HAP-1 (cell line): Measurements from ENCODE around the gene LILRA5.
"Not testable (repeated sequence)": the region's sequence is repeated elsewhere in the genome, so short reads cannot be mapped to it uniquely, and the experiment has no call there.

Experiments used
- DNase-seq, 2 experiments: peaks; one replicate each; pipeline ENCODE4 v3.0.0-alpha.2; 2016 to 2020; ENCODE audit warnings: low spot score in 2 of 2
- H3K27me3 ChIP-seq: fragments of 250-450 bp; sonication (Bioruptor Pico); 2 replicates; pipeline ENCODE4 v1.5.1; 2020; ENCODE audit warnings: low read depth, mild to moderate bottlenecking, moderate library complexity
- H3K36me3 ChIP-seq: fragments of 250-450 bp; sonication (Bioruptor Pico); replicated peaks from 2 replicates; pipeline ENCODE4 v1.5.1; 2020; ENCODE audit warnings: mild to moderate bottlenecking
- H3K4me1 ChIP-seq: fragments of 250-450 bp; sonication (Bioruptor Pico); 2 replicates; pipeline ENCODE4 v1.5.1; 2020; ENCODE audit warnings: mild to moderate bottlenecking
- H3K4me3 ChIP-seq: fragments of 250-450 bp; sonication (Bioruptor Pico); 2 replicates; pipeline ENCODE4 v1.5.1; 2020; ENCODE audit warnings: mild to moderate bottlenecking, moderate library complexity
- H3K9me3 ChIP-seq: fragments of 250-450 bp; sonication (Bioruptor Pico); 2 replicates; pipeline ENCODE4 v1.5.1; 2020; ENCODE audit warnings: mild to moderate bottlenecking, moderate library complexity
- in situ Hi-C: fragments of 300-500 bp; cut with MboI; formaldehyde crosslinking; loops from 3 replicates; pipeline ENCODE4 v1.14.3; 2020; ENCODE audit warnings: low sequenced_read_pairs, inconsistent platforms, mixed read lengths

The LILRA5 gene

GRCh38 chr19:54281729-54282075 lies 31.3 kb downstream of the LILRA5 start:
- H3K4me1 ChIP-seq, H3K4me3 ChIP-seq, H3K27me3 ChIP-seq, H3K36me3 ChIP-seq, DNase-seq, in situ Hi-C loops, H3K9me3 ChIP-seq: not testable (repeated sequence)

GRCh38 chr19:54281007-54281728 lies 31.8 kb downstream of the LILRA5 start, which contains the start of gene LILRB2:
Gene LILRB2 (minus strand): TSS chr19:54281110. CDS start chr19:54280496, 614 bp downstream.
- peaks cover 6% of the 10 kb centered on the region; the same call in 1 of the 2 replicates for H3K27me3 ChIP-seq
- in situ Hi-C loops, result no loop called here
- no peaks in the 10 kb centered on the region for H3K9me3 ChIP-seq
- no peak for DNase-seq
- H3K4me1 ChIP-seq, result no peaks in the 10 kb centered on the region
- H3K36me3 ChIP-seq, result no peaks in the 10 kb centered on the region
- no peak within 1 kb of the TSS for H3K4me3 ChIP-seq

DNA sequence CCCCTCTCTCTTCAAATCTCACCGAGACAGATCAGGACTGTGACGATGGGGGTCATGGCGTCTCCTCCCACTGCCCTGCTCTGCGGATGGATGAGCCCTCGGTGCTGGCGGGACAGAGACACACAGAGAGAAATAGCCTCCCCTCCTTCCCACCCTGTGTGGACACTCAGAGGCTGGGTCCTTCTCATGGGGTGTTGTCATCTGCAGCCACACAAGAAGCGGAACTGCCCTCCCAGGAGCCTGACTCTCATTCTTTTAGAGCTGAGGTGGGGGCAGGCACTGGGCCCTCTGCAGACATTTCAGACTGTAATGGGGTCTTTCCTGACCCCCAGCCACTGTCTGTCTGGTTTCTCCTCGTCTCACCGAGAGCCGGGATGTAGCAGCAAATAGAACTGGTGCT lies 32.5 kb downstream of the LILRA5 start:
- in situ Hi-C loops, H3K4me1 ChIP-seq, H3K27me3 ChIP-seq, H3K4me3 ChIP-seq, H3K9me3 ChIP-seq, H3K36me3 ChIP-seq, DNase-seq: not testable (repeated sequence)

DNA sequence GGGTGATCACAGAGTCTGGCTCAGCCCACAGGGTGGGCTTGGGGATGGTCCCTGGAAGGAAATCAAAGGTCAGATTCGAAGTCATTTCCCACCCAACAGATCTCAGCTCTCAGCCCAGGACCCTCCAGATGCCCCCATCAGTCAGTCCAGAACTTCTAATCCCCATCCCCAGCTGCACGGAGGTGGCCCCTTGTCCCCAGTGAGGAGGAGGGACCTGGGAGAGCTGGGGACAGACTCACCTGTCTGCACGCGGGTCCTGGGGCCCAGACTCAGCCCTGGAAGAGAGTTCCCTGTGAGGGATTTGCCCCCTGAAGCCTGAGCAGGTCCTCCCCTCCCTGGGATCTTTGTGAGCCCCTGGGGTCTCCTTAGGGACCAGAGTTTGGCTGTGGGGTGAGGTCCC lies 32.9 kb downstream of the LILRA5 start:
- in situ Hi-C loops, H3K4me1 ChIP-seq, H3K27me3 ChIP-seq, DNase-seq, H3K9me3 ChIP-seq, H3K4me3 ChIP-seq, H3K36me3 ChIP-seq: not testable (repeated sequence)

DNA sequence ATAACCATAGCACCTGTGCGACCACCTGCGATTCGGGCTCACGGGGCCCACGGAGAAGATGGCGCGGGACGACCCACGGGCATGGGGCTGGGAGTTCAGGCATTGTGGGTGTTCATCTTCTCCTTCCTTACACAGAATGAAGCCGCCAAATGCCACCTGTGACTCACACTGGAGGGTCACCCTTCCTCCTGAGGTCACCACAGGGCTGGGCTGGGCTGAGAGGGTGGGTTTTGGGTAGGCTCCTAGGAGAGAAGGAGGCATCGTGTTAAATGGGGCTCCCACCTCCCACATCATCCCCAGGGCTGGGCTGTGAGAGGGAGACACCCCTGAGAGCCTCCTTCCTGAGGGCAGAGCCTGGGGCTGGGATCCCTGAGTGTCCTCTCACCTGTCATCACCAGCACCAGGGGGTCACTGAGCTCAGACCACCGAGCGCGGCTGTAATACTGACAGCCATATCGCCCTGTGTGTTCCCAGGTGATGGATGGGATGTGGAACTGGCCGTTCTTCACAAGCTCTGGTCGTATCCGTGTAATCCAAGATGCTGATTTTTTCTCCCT lies 33.5 kb downstream of the LILRA5 start:
- no peak overlapping the region for H3K4me3 ChIP-seq
- in situ Hi-C loops, result no loop called here
- DNase-seq, result no peak
- no peaks in the 10 kb centered on the region for H3K36me3 ChIP-seq
- peaks cover 6% of the 10 kb centered on the region; the same call in 1 of the 2 replicates for H3K27me3 ChIP-seq
- no peaks in the 10 kb centered on the region for H3K4me1 ChIP-seq
- no peaks in the 10 kb centered on the region for H3K9me3 ChIP-seq

DNA sequence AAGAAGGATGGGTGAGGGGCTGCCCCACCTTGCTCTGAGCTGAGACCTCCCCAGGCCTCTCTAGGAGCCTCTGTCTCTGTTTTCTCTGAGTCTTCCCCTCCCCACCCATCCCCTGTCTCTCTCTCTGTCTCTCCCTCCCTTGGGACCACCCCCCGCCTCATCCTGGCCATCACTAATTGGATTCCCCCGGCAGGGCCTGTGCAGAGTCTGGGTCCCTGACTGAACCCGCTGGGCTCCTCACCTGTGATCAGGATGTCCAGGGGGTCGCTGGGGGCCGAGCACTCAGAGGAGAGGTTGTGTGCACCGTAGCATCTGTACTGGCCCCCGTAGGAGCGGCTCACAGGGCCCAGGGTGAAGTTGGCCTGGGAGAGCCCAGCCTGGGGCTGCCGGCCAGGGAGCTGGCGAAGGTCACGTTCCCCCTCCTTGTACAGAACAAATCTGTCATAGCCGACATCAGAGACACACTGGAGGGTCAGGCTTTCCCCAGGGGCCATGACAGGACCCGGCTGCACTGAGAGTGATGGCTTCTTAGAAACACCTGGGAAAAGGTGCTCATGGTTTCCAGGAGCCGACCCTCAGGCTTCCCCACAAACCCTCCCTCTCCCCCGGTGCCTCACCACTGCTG lies 34.3 kb downstream of the LILRA5 start:
- in situ Hi-C loops, H3K9me3 ChIP-seq, H3K4me1 ChIP-seq, DNase-seq, H3K27me3 ChIP-seq, H3K36me3 ChIP-seq, H3K4me3 ChIP-seq: not testable (repeated sequence)

DNA sequence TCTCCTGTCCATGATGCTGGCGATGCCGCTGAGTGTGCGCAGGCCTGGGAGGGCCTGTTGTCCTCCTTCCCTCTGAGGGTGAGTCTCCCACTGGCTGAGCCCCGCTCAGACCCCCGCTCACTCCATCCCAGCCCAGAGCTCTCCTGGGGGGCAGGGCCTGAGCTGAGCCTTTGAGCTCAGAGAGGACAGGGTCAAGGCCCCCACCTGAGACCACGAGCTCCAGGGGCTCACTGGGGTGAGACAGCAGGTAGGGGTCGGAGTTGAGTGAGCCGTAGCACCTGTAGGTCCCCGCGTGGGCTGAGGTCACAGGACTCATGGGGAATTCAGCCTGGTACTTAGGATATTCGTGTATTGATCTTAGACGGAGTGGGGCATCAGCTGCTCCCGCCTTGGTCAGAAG lies 34.9 kb downstream of the LILRA5 start:
- DNase-seq, in situ Hi-C loops, H3K36me3 ChIP-seq, H3K9me3 ChIP-seq, H3K4me1 ChIP-seq, H3K4me3 ChIP-seq, H3K27me3 ChIP-seq: not testable (repeated sequence)

DNA sequence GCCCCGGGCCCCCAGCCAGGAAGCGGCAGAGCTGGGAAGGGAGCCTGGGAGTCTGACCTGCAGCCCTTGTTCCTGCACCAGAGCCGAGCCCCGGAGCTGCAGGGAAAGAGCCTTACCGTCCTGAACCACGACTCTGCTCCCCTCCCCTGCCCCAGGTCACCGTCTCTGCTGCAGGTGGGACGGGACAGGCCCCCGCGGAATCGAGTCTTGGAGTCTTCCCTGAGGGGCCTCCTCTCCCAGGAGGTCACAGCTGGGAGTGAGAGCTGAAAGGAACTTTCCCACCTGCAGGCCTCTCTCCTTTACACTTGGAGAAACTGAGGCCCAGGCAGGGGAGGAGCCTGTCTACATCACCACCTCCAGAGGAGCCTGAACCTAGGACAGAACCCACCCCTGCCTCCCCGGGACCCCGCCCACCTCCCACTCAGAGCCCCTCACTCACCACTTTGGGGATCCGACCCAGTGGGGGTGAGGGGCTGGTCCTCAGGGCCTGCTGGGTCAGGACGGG lies 35.8 kb downstream of the LILRA5 start:
- H3K4me1 ChIP-seq, H3K9me3 ChIP-seq, H3K36me3 ChIP-seq, H3K4me3 ChIP-seq, H3K27me3 ChIP-seq, DNase-seq, in situ Hi-C loops: not testable (repeated sequence)

DNA sequence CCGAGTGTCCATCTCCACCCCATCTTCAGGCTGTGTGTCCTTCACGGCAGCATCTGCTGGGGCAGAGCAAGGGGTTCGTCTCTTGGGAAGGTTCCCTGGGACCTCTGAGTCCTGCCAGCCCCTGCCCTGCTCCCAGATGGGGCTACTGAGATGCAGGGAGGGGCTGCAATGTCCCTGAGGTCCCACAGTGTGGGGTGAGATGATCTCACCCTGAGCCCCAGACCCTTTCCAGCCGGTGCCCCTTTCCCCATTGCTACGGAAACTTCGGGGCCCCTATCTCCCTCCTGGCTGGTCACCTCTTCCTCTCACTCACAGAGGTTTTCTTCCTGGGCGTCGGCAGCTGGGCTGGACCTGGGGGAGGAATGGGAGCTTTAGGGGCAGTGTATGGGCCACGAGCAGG lies 37.0 kb downstream of the LILRA5 start:
- Histone ChIP-seq H3K9me3 (no peaks in the 10 kb centered on the region), H3K4me1 (no peaks in the 10 kb centered on the region), H3K36me3 (no peaks in the 10 kb centered on the region), H3K27me3 (peaks cover 6% of the 10 kb centered on the region; the same call in 1 of the 2 replicates), H3K4me3 (no peak overlapping the region)
- DNase-seq, result no peak
- in situ Hi-C loops, result no loop called here

DNA sequence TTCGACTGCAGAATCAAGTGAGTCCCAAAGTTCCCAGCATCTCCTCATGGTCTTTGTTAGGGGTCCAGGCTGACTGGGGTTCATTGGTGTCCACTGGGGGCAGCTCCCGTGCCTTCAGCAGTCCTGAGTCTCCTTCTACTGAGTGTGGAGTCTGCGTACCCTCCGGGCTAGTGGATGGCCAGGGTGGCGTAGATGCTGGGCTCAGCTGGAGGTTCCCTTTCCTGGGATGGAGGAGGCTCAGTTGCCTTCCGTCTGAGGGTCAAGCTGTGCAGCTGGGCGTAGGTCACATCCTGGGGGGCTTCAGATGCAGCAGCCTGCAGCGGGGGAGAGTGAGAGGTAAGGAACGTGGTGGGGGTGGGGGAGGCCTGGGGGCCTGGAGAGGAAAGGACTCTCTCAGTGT lies 38.5 kb downstream of the LILRA5 start:
- in situ Hi-C loops, H3K4me3 ChIP-seq, DNase-seq, H3K36me3 ChIP-seq, H3K27me3 ChIP-seq, H3K9me3 ChIP-seq, H3K4me1 ChIP-seq: not testable (repeated sequence)

DNA sequence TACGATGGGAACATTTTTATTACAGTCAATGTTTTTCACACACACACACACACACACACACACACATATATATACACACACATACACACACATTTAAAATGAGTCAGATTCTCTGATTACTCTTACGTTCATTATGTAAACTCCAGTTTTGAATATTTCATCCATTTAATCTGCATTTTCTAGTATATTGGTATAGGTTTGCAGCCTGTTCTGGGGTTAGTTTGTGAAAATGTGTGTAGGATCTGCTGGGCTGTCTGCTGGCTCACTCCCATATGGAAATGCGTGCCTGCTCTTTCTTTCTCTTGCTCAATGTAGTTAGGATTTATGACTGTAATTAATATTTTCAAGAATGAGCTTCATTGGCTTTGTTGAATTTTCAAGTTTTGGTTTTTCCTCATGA lies 39.1 kb downstream of the LILRA5 start:
- DNase-seq, result no peak
- Histone ChIP-seq H3K9me3 (no peaks in the 10 kb centered on the region), H3K27me3 (peaks cover 7% of the 10 kb centered on the region; the same call in 1 of the 2 replicates), H3K4me1 (no peaks in the 10 kb centered on the region), H3K36me3 (no peaks in the 10 kb centered on the region), H3K4me3 (no peak overlapping the region)
- in situ Hi-C loops, result no loop called here

DNA sequence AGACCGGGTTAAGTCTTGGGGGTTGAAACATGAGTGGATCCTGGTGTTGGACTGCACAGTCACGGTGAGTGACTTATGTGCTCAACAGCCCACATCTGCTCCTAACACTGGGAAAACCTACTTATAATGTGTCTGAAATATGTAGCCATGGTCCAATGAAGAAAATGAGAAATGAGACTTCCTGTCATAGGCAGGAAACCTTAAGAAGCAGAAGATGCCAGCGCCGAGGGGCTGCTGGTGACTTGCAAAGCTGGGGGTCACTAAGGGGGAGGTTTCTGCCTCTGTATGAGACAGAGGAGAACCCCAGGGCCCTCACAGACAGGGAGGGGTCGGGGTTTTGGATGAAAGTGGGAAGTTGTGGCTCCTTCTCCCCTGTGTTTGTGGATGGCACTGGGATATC lies 40.8 kb downstream of the LILRA5 start:
- H3K36me3 ChIP-seq, in situ Hi-C loops, DNase-seq, H3K9me3 ChIP-seq, H3K4me3 ChIP-seq, H3K4me1 ChIP-seq: not testable (repeated sequence)
- H3K27me3 ChIP-seq, result peaks cover 11% of the 10 kb centered on the region; the same call in 1 of the 2 replicates

- H3K36me3 ChIP-seq, H3K9me3 ChIP-seq, H3K4me1 ChIP-seq, DNase-seq, H3K4me3 ChIP-seq, in situ Hi-C loops: not testable (repeated sequence)
- H3K27me3 ChIP-seq, result peaks cover 11% of the 10 kb centered on the region; the same call in 1 of the 2 replicates
Measured at GRCh38 chr19:54271587-54271986, 41.4 kb downstream of the LILRA5 start.

DNA sequence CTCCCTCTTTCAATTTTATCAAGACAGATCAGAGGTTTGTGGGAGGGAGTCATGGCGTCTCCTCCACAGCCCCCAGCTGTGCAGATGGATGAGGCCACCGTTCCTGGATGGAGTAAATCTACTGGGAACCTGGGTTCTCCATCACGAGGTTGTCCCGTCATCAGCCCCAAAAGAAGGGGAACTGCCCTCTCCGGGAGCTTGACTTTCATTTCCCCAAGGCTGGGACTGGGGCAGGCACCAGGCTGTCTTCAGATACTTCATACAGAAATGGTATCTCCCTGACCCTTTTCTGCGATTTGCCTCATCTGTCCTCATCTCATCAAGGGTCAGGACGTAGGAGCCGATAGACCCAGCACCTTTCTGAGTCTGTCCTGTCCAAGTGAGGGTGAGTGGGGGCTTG lies 41.9 kb downstream of the LILRA5 start:
- in situ Hi-C loops, result no loop called here
- Histone ChIP-seq H3K36me3 (no peaks in the 10 kb centered on the region), H3K27me3 (peaks cover 8% of the 10 kb centered on the region; the same call in 1 of the 2 replicates), H3K4me1 (no peaks in the 10 kb centered on the region), H3K9me3 (no peaks in the 10 kb centered on the region), H3K4me3 (no peak overlapping the region)
- no peak for DNase-seq
